GM12892 (cell line): ENCODE measurements around the gene TEX48.

Source experiments
- POLR2A ChIP-seq: IDR thresholded peaks from 2 replicates; pipeline ENCODE4 v1.6.1; 2011; ENCODE audit warnings: low read depth, low read length, control low read depth
- POLR2AphosphoS5 ChIP-seq: IDR thresholded peaks from 2 replicates; pipeline ENCODE4 v1.6.1; 2011; ENCODE audit warnings: low read depth, low read length, control low read depth

- no peak for TF ChIP-seq POLR2AphosphoS5
- no peak for TF ChIP-seq POLR2A
Measured at GRCh38 chr9:114624677-114625076, 57.3 kb downstream of the TEX48 start.
